IMR-90 (cell line): ENCODE measurements around the gene NEK4. TPM values are rescaled to one million over a fixed set of nuclear protein-coding genes. Genes with fewer than 3 reads are reported as not detected.

Source experiments
- ATAC-seq: fragments of 200-7000 bp; cut with Tn5 transposase; 2 replicates; pipeline ENCODE4 v1.9.1; 2020; ENCODE audit warnings: low read depth, mild to moderate bottlenecking, moderate library complexity
- BruUV-seq: library from RNA; stranded (reverse); fragments of 400-500 nt; replicated peaks from 2 replicates; lab custom pipeline; 2021; lab: Mats Ljungman, UMichigan
- CTCF ChIA-PET: fragments of 300-600 bp; formaldehyde crosslinking; extraction: SDS; loops from one replicate; lab custom pipeline; 2021; ENCODE audit warnings: antibody characterized with exemption; lab: Yijun Ruan, JAX
- POLR2A ChIA-PET: fragments of 300-600 bp; sonication (Branson Sonifier 250); formaldehyde crosslinking; loops from one replicate; lab custom pipeline; 2022; ENCODE audit warnings: antibody characterized with exemption; ENCODE audit not compliant: unreplicated experiment; lab: Charles Lee
- DNase-seq: peaks from one replicate; pipeline ENCODE4 v3.0.0; 2013
- H2AFZ ChIP-seq: replicated peaks from 2 replicates; pipeline ENCODE3; 2013; ENCODE audit warnings: low read length, mild to moderate bottlenecking; ENCODE audit not compliant: poor library complexity
- H2AK5ac ChIP-seq: 2 replicates; pipeline ENCODE4 v1.6.1; 2013; ENCODE audit warnings: low read depth, low read length, inconsistent platforms
- H2AK9ac ChIP-seq: replicated peaks from 2 replicates; pipeline ENCODE3; 2013; ENCODE audit warnings: mild to moderate bottlenecking, low read depth, low read length, moderate library complexity; ENCODE audit not compliant: poor library complexity
- H2BK120ac ChIP-seq: 2 replicates; pipeline ENCODE4 v1.6.1; 2013; ENCODE audit warnings: low read depth, low read length, inconsistent platforms
- H2BK15ac ChIP-seq: 3 replicates; pipeline ENCODE4 v1.6.1; 2013; ENCODE audit warnings: low read depth, low read length, inconsistent platforms
- H2BK20ac ChIP-seq: 2 replicates; pipeline ENCODE4 v1.6.1; 2013; ENCODE audit warnings: low read depth, mild to moderate bottlenecking, inconsistent platforms, low read length, moderate library complexity
- H2BK5ac ChIP-seq: 2 replicates; pipeline ENCODE4 v1.6.1; 2013; ENCODE audit warnings: mild to moderate bottlenecking, low read depth, low read length, inconsistent platforms; ENCODE audit not compliant: poor library complexity, severe bottlenecking
- H3K14ac ChIP-seq: replicated peaks from 2 replicates; pipeline ENCODE4 v1.6.1; 2013; ENCODE audit warnings: low read depth, low read length, inconsistent platforms
- H3K18ac ChIP-seq: 2 replicates; pipeline ENCODE4 v1.6.1; 2013; ENCODE audit warnings: low read depth, low read length, control low read depth
- H3K23ac ChIP-seq: 2 replicates; pipeline ENCODE4 v1.6.1; 2013; ENCODE audit warnings: low read depth, low read length, inconsistent platforms
- H3K27ac ChIP-seq: 2 replicates; pipeline ENCODE4 v1.5.1; 2013; ENCODE audit warnings: mild to moderate bottlenecking, control low read depth, low read length; ENCODE audit not compliant: insufficient read depth
- H3K27me3 ChIP-seq: 2 replicates; pipeline ENCODE4 v1.6.1; 2013; ENCODE audit warnings: low read length; ENCODE audit not compliant: control insufficient read depth, insufficient read depth
- H3K36me3 ChIP-seq: 2 replicates; pipeline ENCODE4 v1.6.1; 2013; ENCODE audit warnings: low read length, mixed read lengths; ENCODE audit not compliant: control insufficient read depth, insufficient read depth
- H3K4ac ChIP-seq: 2 replicates; pipeline ENCODE4 v1.6.1; 2013; ENCODE audit warnings: low read depth, low read length, inconsistent platforms
- H3K4me1 ChIP-seq: 2 replicates; pipeline ENCODE4 v1.6.1; 2013; ENCODE audit warnings: low read length, mixed read lengths; ENCODE audit not compliant: control insufficient read depth, insufficient read depth
- H3K4me2 ChIP-seq: 2 replicates; pipeline ENCODE4 v1.6.1; 2013; ENCODE audit warnings: low read depth, mild to moderate bottlenecking, control low read depth, low read length, moderate library complexity
- H3K4me3 ChIP-seq: 2 replicates; pipeline ENCODE4 v1.5.1; 2013; ENCODE audit warnings: low read depth, mild to moderate bottlenecking, control low read depth, low read length, moderate library complexity; ENCODE audit not compliant: insufficient read depth
- H3K56ac ChIP-seq: 2 replicates; pipeline ENCODE4 v1.6.1; 2013; ENCODE audit warnings: low read length, inconsistent platforms; ENCODE audit not compliant: insufficient read depth; ENCODE audit errors: extremely low read depth
- H3K79me1 ChIP-seq, 2 experiments: 2 replicates each; pipeline ENCODE4 v1.6.1; 2013; ENCODE audit warnings: low read length in 2 of 2, inconsistent platforms in 1 of 2, low read depth in 1 of 2
- H3K9ac ChIP-seq: 2 replicates; pipeline ENCODE4 v1.6.1; 2013; ENCODE audit warnings: low read depth, low read length, control low read depth
- H3K9me1 ChIP-seq: 2 replicates; pipeline ENCODE4 v1.6.1; 2013; ENCODE audit warnings: low read length, inconsistent platforms; ENCODE audit not compliant: insufficient read depth
- H3K9me3 ChIP-seq: 2 replicates; pipeline ENCODE4 v1.6.1; 2013; ENCODE audit warnings: low read length; ENCODE audit not compliant: control insufficient read depth, insufficient read depth
- H4K20me1 ChIP-seq: 2 replicates; pipeline ENCODE4 v1.6.1; 2013; ENCODE audit warnings: low read length, inconsistent platforms; ENCODE audit not compliant: insufficient read depth
- H4K5ac ChIP-seq: 2 replicates; pipeline ENCODE4 v1.6.1; 2013; ENCODE audit warnings: mild to moderate bottlenecking, low read depth, low read length, control low read depth
- H4K8ac ChIP-seq, 2 experiments: 2 replicates each; pipeline ENCODE4 v1.6.1; 2013; ENCODE audit warnings: low read depth in 2 of 2, low read length in 2 of 2, control low read depth in 1 of 2, inconsistent platforms in 1 of 2
- H4K91ac ChIP-seq: 2 replicates; pipeline ENCODE4 v1.6.1; 2013; ENCODE audit warnings: low read depth, low read length, inconsistent platforms; ENCODE audit not compliant: insufficient read depth
- BHLHE40 ChIP-seq: fragments of 150-350 bp; IDR thresholded peaks from 2 replicates; pipeline ENCODE4 v1.6.1; 2016; ENCODE audit warnings: mild to moderate bottlenecking, low read depth, low read length
- CEBPB ChIP-seq: IDR thresholded peaks from 2 replicates; pipeline ENCODE4 v1.6.1; 2012; ENCODE audit warnings: low read depth, low read length, improper control_type of control experiment
- ELK1 ChIP-seq: fragments of 150-350 bp; IDR thresholded peaks from 2 replicates; pipeline ENCODE4 v1.6.1; 2016; ENCODE audit warnings: low read depth, mild to moderate bottlenecking, low read length, moderate library complexity, borderline replicate concordance
- MAZ ChIP-seq: IDR thresholded peaks from 2 replicates; pipeline ENCODE4 v1.6.1; 2012; ENCODE audit warnings: low read depth, mild to moderate bottlenecking, low read length, improper control_type of control experiment, moderate library complexity, borderline replicate concordance
- POLR2A ChIP-seq: IDR thresholded peaks from 2 replicates; pipeline ENCODE4 v1.6.1; 2012; ENCODE audit warnings: mild to moderate bottlenecking, low read depth, low read length
- USF2 ChIP-seq: fragments of 150-350 bp; IDR thresholded peaks from 2 replicates; pipeline ENCODE4 v1.6.1; 2017; ENCODE audit warnings: mild to moderate bottlenecking, antibody characterized with exemption, low read length, low read depth
- WGBS, 2 experiments: methylation state at CpG; one replicate each; pipeline versions ENCODE4 v1.1.5 to v1.1.7; 2013; ENCODE audit warnings: missing lambda C conversion rate in 2 of 2; ENCODE audit not compliant: insufficient read length in 1 of 2; ENCODE audit errors: extremely low coverage in 2 of 2; 5-methylcytosine and 5-hydroxymethylcytosine counted together
- dilution Hi-C: fragments of 300-500 bp; cut with HindIII; formaldehyde crosslinking; loops from one replicate; pipeline ENCODE4 v1.14.3; 2018; ENCODE audit warnings: low sequenced_read_pairs; ENCODE audit not compliant: unreplicated experiment
- in situ Hi-C: fragments of 300-500 bp; cut with MboI; formaldehyde crosslinking; loops from 3 replicates; pipeline ENCODE4 v1.14.3; 2019; ENCODE audit warnings: low sequenced_read_pairs, inconsistent platforms, mixed read lengths
- intact Hi-C: fragments of 100-400 bp; cut with micrococcal nuclease; formaldehyde crosslinking; loops from 2 replicates; pipeline ENCODE4 v1.10.0; 2022
- polyA plus RNA-seq, 3 experiments: library from polyadenylated mRNA; depleted of rRNA; stranded (reverse); fragments of >200 nt; gene quantifications; 2 replicates each; pipeline ENCODE4 v1.2.3, GENCODE V29; 2012; ENCODE audit warnings: low replicate concordance in 1 of 3
- total RNA-seq: library from RNA; depleted of rRNA; stranded (reverse); fragments of >200 nt; gene quantifications from 2 replicates; pipeline ENCODE4 v1.2.3, GENCODE V29; 2012

The NEK4 gene
- total and polyA plus RNA-seq, 2 of the 4 experiments (the other 2 are of a cell fraction), result 10.3 to 24.7 TPM

GRCh38 chr3:52786330-52787215, 15.8 kb upstream of the NEK4 start:
- no peak overlapping the region for H3K9ac ChIP-seq
- H3K27me3 ChIP-seq, result peaks cover 55% of the 10 kb centered on the region
- H3K9me3 ChIP-seq, result no peaks in the 10 kb centered on the region
- no peak overlapping the region for H3K18ac ChIP-seq
- no peak overlapping the region for H4K5ac ChIP-seq
- H2BK15ac ChIP-seq, result no peak overlapping the region
- H3K79me1 ChIP-seq, result no peaks in the 10 kb centered on the region
- no peak overlapping the region for H3K4ac ChIP-seq
- DNase-seq, result no peak
- dilution Hi-C loops, result no loop called here
- no peak overlapping the region for H2AK5ac ChIP-seq
- no peak overlapping the region for H2AK9ac ChIP-seq
- no peak overlapping the region for H4K91ac ChIP-seq
- CTCF ChIA-PET, result no interaction called here
- BruUV-seq, result no TSS peak
- H2BK5ac ChIP-seq, result no peak overlapping the region
- H3K27ac ChIP-seq, result no peak overlapping the region
- H3K9me1 ChIP-seq, result no peaks in the 10 kb centered on the region; the same call in 1 of the 2 replicates
- H2BK20ac ChIP-seq, result no peak overlapping the region
- no peak overlapping the region for H3K23ac ChIP-seq
- POLR2A ChIA-PET, result no interaction called here
- no peaks in the 10 kb centered on the region for H3K4me1 ChIP-seq
- no peak for ATAC-seq
- H3K4me2 ChIP-seq, result no peak overlapping the region
- no CpG with 5 or more reads among the region's 19 CpGs for WGBS, 2 experiments
- H2BK120ac ChIP-seq, result no peak overlapping the region
- no peak overlapping the region for H3K14ac ChIP-seq
- no peak overlapping the region for H4K8ac ChIP-seq
- in situ Hi-C loops, result no loop called here
- no peaks in the 10 kb centered on the region for H3K36me3 ChIP-seq
- H3K56ac ChIP-seq, result no peak overlapping the region
- H4K20me1 ChIP-seq, result no peaks in the 10 kb centered on the region
- H2AFZ ChIP-seq, result no peak overlapping the region
- intact Hi-C loops, result no loop called here
- no peak overlapping the region for H3K4me3 ChIP-seq
- TF ChIP-seq MAZ (no peak), BHLHE40 (no peak), USF2 (no peak), POLR2A (no peak), ELK1 (no peak), CEBPB (no peak)
